Fibroblast of the aortic adventitia (primary cell): ENCODE results near the gene ZBTB32. TPM values are rescaled to one million over a fixed set of nuclear protein-coding genes. Genes with fewer than 3 reads are reported as not detected.

ENCODE experiments used
- DNase-seq: peaks from one replicate; pipeline ENCODE4 v3.0.0-alpha.2; 2010; ENCODE audit warnings: low read depth
- H3K4me3 ChIP-seq: 2 replicates; pipeline ENCODE4 v1.5.1; 2011; ENCODE audit warnings: low read depth, mild to moderate bottlenecking, control low read depth, low read length, moderate library complexity
- total RNA-seq: library from RNA; depleted of rRNA; stranded (reverse); fragments of >200 nt; gene quantifications from 2 replicates; pipeline ENCODE4 v1.2.3, GENCODE V29; 2012; ENCODE audit warnings: low replicate concordance
- TF ChIP-seq, protein P1 (sequence below): IDR thresholded peaks from 2 replicates; pipeline ENCODE4 v1.5.1; 2011; ENCODE audit warnings: mild to moderate bottlenecking, low read length, control low read depth, inconsistent platforms; ENCODE audit not compliant: insufficient read depth

The ZBTB32 gene
- total RNA-seq, 1 donor: not detected

DNA sequence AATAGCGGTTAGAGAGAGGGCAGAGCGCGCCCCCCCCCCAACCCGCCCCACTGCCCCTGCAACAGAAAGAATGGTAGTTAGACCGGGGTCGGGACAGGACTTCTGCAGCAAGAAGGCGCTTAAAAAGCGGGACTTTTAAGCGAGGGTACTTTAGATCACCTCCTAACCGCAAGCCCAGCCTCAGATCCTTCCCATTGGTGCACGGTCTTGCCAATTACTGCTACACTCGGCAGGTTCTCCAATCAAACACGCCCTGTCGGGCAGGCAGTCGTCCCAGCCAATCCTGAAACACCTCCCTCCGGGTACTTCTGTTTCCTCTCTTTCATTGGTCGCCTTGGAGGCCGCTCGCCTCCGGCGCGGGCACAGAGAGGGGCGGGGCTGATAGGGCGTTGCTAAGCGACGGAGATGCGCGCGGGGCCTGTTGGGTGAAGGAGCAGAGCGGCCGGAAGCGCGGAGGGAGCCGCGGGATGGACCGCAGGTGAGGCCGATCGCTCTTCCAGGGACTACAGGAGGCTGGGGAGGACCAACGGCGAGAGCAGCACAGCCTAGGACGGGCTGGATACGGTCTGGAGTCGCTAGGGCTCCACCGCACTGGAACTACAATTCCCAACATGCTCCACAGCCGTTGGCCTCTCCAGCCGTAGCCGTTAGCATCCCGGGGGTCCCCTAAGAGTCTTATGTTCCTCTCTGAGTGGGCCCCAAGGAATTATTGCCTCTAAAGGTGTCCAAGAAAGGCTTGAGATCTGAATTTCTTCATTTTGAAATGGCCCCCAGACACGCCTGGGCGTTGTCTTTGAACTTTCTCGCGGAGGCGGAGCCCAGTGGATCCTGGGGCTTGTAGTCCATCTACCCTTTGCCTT lies 53.6 kb downstream of the ZBTB32 start, which contains the start of gene PROSER3:
Gene PROSER3, plus strand, starts transcription at position 428 of the 860 bp plus-strand sequence. Its CDS starts 40 bp downstream, at position 468.
- peak; percentile 100 for DNase-seq
- TF ChIP-seq, protein P1, sequence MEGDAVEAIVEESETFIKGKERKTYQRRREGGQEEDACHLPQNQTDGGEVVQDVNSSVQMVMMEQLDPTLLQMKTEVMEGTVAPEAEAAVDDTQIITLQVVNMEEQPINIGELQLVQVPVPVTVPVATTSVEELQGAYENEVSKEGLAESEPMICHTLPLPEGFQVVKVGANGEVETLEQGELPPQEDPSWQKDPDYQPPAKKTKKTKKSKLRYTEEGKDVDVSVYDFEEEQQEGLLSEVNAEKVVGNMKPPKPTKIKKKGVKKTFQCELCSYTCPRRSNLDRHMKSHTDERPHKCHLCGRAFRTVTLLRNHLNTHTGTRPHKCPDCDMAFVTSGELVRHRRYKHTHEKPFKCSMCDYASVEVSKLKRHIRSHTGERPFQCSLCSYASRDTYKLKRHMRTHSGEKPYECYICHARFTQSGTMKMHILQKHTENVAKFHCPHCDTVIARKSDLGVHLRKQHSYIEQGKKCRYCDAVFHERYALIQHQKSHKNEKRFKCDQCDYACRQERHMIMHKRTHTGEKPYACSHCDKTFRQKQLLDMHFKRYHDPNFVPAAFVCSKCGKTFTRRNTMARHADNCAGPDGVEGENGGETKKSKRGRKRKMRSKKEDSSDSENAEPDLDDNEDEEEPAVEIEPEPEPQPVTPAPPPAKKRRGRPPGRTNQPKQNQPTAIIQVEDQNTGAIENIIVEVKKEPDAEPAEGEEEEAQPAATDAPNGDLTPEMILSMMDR: no peak
- peak within 1 kb of the TSS; percentile 100 for H3K4me3 ChIP-seq

DNA sequence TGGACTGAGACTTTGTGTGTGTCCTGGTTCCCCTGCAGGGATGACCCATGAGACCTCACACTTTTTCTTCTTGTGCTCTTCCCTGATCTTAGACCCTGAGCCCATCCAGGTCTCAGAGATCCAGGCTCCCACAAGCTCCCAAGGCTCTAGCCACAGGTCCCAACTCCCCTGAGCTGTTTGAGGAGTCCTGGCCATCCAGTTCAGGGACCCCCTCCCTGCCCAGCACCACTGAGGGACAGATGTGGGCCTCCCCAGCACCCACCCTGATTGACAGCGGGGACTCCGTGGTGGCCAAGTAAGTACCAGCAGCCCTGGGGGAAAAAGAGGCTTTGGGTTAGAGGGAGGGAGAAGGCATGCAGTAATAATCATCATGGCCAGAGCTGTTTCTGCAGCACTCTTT lies 55.3 kb downstream of the ZBTB32 start:
- DNase-seq: no peak
- H3K4me3 ChIP-seq: no peak overlapping the region
- TF ChIP-seq, protein P1: no peak

DNA sequence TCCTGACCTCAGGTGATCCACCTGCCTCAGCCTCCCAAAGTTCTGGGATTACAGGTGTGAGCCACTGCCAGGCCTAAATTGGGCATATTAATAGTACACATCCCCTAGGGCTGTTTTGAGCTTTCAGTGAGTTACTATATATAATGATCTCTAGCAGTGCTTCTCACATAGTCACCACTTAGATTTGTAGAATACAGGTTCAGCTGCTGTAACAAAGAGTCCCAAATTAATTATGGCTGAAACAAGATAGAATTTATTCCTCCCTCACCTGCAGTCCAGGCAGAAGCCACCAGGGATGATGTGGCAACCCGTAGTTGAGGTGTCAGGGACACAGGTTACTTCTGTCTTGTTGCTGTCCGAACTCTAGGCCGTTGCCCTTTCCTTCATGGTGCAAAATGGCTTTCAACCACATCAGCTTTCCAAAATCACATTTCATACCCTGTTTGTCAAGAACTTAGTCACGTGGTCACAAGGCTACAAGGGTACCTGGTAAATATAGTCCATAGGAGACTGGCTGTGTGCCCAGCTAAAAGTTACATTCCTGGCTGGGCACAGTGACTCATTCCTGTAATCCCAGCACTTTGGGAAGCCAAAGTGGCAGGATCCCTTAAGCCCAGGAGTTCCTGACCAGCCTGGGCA lies 56.5 kb downstream of the ZBTB32 start:
- no peak for DNase-seq
- TF ChIP-seq, protein P1: no peak
- H3K4me3 ChIP-seq: no peak overlapping the region

DNA sequence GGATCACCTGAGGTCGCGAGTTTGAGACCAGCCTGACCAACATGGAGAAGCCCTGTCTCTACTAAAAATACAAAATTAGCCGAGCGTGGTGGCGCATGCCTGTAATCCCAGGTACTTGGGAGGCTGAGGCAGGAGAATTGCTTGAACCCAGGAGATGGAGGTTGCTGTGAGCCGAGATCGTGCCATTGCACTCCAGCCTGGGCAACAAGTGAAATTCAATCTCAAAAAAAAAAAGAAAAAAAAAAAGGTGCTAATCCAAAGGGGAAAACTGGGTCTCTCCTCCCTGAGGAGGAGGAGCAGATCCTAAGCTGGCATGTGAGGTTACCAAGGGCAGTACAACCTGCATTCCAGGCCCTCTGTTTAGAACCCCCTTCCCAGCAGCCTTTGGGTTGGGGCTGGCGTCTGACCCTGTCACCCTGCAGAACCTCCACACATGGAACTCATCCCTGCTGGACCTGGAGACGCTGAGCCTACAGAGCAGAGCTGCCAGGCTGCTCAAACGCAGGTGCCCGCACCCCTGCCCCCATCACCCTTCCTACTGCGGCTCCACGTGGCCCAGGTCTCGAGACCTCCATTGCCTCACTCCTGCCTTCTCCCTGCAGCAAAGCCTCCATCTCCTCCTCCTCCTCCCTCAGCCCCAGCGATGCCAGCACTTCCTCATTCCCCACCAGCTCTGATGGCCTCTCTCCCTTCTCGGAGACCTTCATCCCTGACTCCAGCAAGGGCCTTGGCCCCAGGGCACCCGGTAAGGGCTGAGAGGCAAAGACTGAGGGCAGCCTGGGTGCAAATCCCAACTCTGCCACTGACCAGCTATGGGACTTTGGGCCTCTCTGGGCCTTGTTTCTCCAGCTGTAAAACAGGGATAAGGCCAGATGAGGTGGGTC lies 60.3 kb downstream of the ZBTB32 start:
- H3K4me3 ChIP-seq: no peak overlapping the region
- TF ChIP-seq, protein P1: no peak
- DNase-seq: no peak

Other genes with a start within 250 kb of the ZBTB32 start
- not detected in 2 replicates for gene KRTDAP, start 214.1 kb upstream of the ZBTB32 start, total RNA-seq
- gene DMKN, start 190.9 kb upstream of the ZBTB32 start, total RNA-seq: 11.4 and 63.0 TPM in 2 replicates
- 4.1 and 13.2 TPM in 2 replicates for gene SBSN, start 176.2 kb upstream of the ZBTB32 start, total RNA-seq
- not detected in 2 replicates for gene GAPDHS, start 171.1 kb upstream of the ZBTB32 start, total RNA-seq
- 25.0 and 63.7 TPM in 2 replicates for gene TMEM147, start 158.9 kb upstream of the ZBTB32 start, total RNA-seq
- not detected in 2 replicates for gene ATP4A, start 140.9 kb upstream of the ZBTB32 start, total RNA-seq
- gene PMIS2, start 118.4 kb upstream of the ZBTB32 start, total RNA-seq: not detected in 2 replicates
- 5.7 and 9.9 TPM in 2 replicates for gene HAUS5, start 91.8 kb upstream of the ZBTB32 start, total RNA-seq
- gene RBM42, start 75.5 kb upstream of the ZBTB32 start, total RNA-seq: 43.0 and 65.2 TPM in 2 replicates
- gene ETV2, start 62.8 kb upstream of the ZBTB32 start, total RNA-seq: 0.81 and 1.6 TPM in 2 replicates
- 104 and 327 TPM in 2 replicates for gene COX6B1, start 56.2 kb upstream of the ZBTB32 start, total RNA-seq
- gene UPK1A, start 38.0 kb upstream of the ZBTB32 start, total RNA-seq: not detected in 2 replicates
- gene KMT2B, start 13.4 kb downstream of the ZBTB32 start, total RNA-seq: 6.8 and 14.9 TPM in 2 replicates
- gene IGFLR1, start 37.9 kb downstream of the ZBTB32 start, total RNA-seq: 1.3 and 1.9 TPM in 2 replicates
- gene U2AF1L4, start 40.9 kb downstream of the ZBTB32 start, total RNA-seq: 5.8 and 7.1 TPM in 2 replicates
- 14.7 and 19.5 TPM in 2 replicates for gene PSENEN, start 41.1 kb downstream of the ZBTB32 start, total RNA-seq
- 5.4 and 15.3 TPM in 2 replicates for gene LIN37, start 44.0 kb downstream of the ZBTB32 start, total RNA-seq
- 297 and 713 TPM in 2 replicates for gene HSPB6, start 52.5 kb downstream of the ZBTB32 start, total RNA-seq
- gene PROSER3, start 53.6 kb downstream of the ZBTB32 start, total RNA-seq: 4.5 and 10.8 TPM in 2 replicates
- gene ARHGAP33, start 71.0 kb downstream of the ZBTB32 start, total RNA-seq: 5.3 and 7.4 TPM in 2 replicates
- not detected in 2 replicates for gene PRODH2, start 108.3 kb downstream of the ZBTB32 start, total RNA-seq
- not detected in 2 replicates for gene NPHS1, start 147.9 kb downstream of the ZBTB32 start, total RNA-seq
- gene KIRREL2, start 152.4 kb downstream of the ZBTB32 start, total RNA-seq: 0.25 TPM in 1 of 2 replicates, not detected in the other
- gene APLP1, start 164.0 kb downstream of the ZBTB32 start, total RNA-seq: 4.1 and 8.6 TPM in 2 replicates
- gene NFKBID, start 196.0 kb downstream of the ZBTB32 start, total RNA-seq: 2.5 and 3.7 TPM in 2 replicates
- 0.81 and 2.7 TPM in 2 replicates for gene HCST, start 198.0 kb downstream of the ZBTB32 start, total RNA-seq
- not detected in 2 replicates for gene TYROBP, start 203.7 kb downstream of the ZBTB32 start, total RNA-seq
- 5.9 and 9.3 TPM in 2 replicates for gene LRFN3, start 231.8 kb downstream of the ZBTB32 start, total RNA-seq